Nephron (organoid): Measurements from ENCODE around the gene RAET1G.
"Not testable (repeated sequence)": the region's sequence is repeated elsewhere in the genome, so short reads cannot be mapped to it uniquely, and the experiment has no call there.

Experiments used
- H3K27ac Mint-ChIP-seq, 3 experiments: 2 replicates each; pipeline ENCODE4 v1.8.0; 2020; ENCODE audit warnings: mixed read lengths in 3 of 3, mild to moderate bottlenecking in 2 of 3, moderate library complexity in 1 of 3
- H3K27me3 Mint-ChIP-seq: 2 replicates; pipeline ENCODE4 v1.8.0; 2021; ENCODE audit warnings: low read depth, mild to moderate bottlenecking, moderate library complexity, mixed read lengths
- H3K36me3 Mint-ChIP-seq: 2 replicates; pipeline ENCODE4 v1.8.0; 2020; ENCODE audit warnings: low read depth, mixed read lengths
- H3K4me1 Mint-ChIP-seq: 2 replicates; pipeline ENCODE4 v1.8.0; 2020; ENCODE audit warnings: mixed read lengths
- H3K4me3 Mint-ChIP-seq, 3 experiments: 2 replicates each; pipeline ENCODE4 v1.8.0; 2020; ENCODE audit warnings: mild to moderate bottlenecking in 3 of 3, mixed read lengths in 3 of 3, moderate library complexity in 2 of 3
- H3K9me3 Mint-ChIP-seq: 2 replicates; pipeline ENCODE4 v1.8.0; 2020; ENCODE audit warnings: mixed read lengths
- CTCF ChIP-seq, 3 experiments: fragments of 200-600 bp; sonication (generic); IDR thresholded peaks; one replicate each; pipeline ENCODE4 v1.5.0; 2021; ENCODE audit warnings: antibody characterized with exemption in 3 of 3; ENCODE audit not compliant: unreplicated experiment in 3 of 3

The RAET1G gene

GRCh38 chr6:149933461-149933860 lies 10.5 kb upstream of the RAET1G start:
- Mint-ChIP-seq H3K27me3 (peaks cover 99% of the 10 kb centered on the region), H3K9me3 (peaks cover 6% of the 10 kb centered on the region), H3K27ac (no peak overlapping the region), H3K4me1 (no peaks in the 10 kb centered on the region), H3K4me3 (no peak overlapping the region), H3K36me3 (no peaks in the 10 kb centered on the region)
- TF ChIP-seq CTCF (IDR thresholded peaks at IDR 0.05; ENCODE audit: unreplicated experiment in 3 of 3), result no peak

- H3K27ac Mint-ChIP-seq, result no peak overlapping the region
- no peaks in the 10 kb centered on the region for H3K4me1 Mint-ChIP-seq
- no peak for TF ChIP-seq CTCF (IDR thresholded peaks at IDR 0.05; ENCODE audit: unreplicated experiment in 3 of 3)
- H3K27me3 Mint-ChIP-seq, result peaks cover 99% of the 10 kb centered on the region
- peaks cover 7% of the 10 kb centered on the region for H3K9me3 Mint-ChIP-seq
- H3K36me3 Mint-ChIP-seq, result no peaks in the 10 kb centered on the region
- H3K4me3 Mint-ChIP-seq, result no peak overlapping the region
Observed at GRCh38 chr6:149933036-149933435, 10.1 kb upstream of the RAET1G start.

GRCh38 chr6:149931501-149931900 lies 8.6 kb upstream of the RAET1G start:
- Mint-ChIP-seq H3K36me3 (no peaks in the 10 kb centered on the region), H3K4me3 (no peak overlapping the region), H3K27me3 (peaks cover 97% of the 10 kb centered on the region), H3K9me3 (peaks cover 7% of the 10 kb centered on the region), H3K27ac (no peak overlapping the region), H3K4me1 (no peaks in the 10 kb centered on the region)
- no peak for TF ChIP-seq CTCF (IDR thresholded peaks at IDR 0.05; ENCODE audit: unreplicated experiment in 3 of 3)

- Mint-ChIP-seq H3K27ac (no peak overlapping the region), H3K9me3 (peaks cover 10% of the 10 kb centered on the region), H3K27me3 (peaks cover 97% of the 10 kb centered on the region), H3K4me3 (no peak overlapping the region), H3K4me1 (no peaks in the 10 kb centered on the region), H3K36me3 (no peaks in the 10 kb centered on the region)
- TF ChIP-seq CTCF (IDR thresholded peaks at IDR 0.05; ENCODE audit: unreplicated experiment in 3 of 3), result peak in 2 of 3 experiments; percentile 22 to 32
Observed at GRCh38 chr6:149929422-149929821, 6.5 kb upstream of the RAET1G start.

- Mint-ChIP-seq H3K27me3 (peaks cover 98% of the 10 kb centered on the region), H3K9me3 (peaks cover 10% of the 10 kb centered on the region)
- H3K27ac Mint-ChIP-seq, H3K36me3 Mint-ChIP-seq, H3K4me3 Mint-ChIP-seq, H3K4me1 Mint-ChIP-seq: not testable (repeated sequence)
Observed at GRCh38 chr6:149927025-149927424, 4.1 kb upstream of the RAET1G start.

- Mint-ChIP-seq H3K27me3 (peaks cover 98% of the 10 kb centered on the region), H3K36me3 (no peaks in the 10 kb centered on the region), H3K4me3 (peak overlapping the region; percentile 75 to 82 (median 81)), H3K4me1 (peaks cover 7% of the 10 kb centered on the region), H3K9me3 (peaks cover 10% of the 10 kb centered on the region), H3K27ac (no peak overlapping the region)
- TF ChIP-seq CTCF (IDR thresholded peaks at IDR 0.05; ENCODE audit: unreplicated experiment in 3 of 3), result peak; percentile 79 to 86 (median 85)
Observed at GRCh38 chr6:149925974-149926777, 3.3 kb upstream of the RAET1G start.
